ENCODE results near the gene PREX1.
A peak's percentile ranks its signal among the peaks of the same experiment; 100 is the strongest.

The PREX1 gene

DNA sequence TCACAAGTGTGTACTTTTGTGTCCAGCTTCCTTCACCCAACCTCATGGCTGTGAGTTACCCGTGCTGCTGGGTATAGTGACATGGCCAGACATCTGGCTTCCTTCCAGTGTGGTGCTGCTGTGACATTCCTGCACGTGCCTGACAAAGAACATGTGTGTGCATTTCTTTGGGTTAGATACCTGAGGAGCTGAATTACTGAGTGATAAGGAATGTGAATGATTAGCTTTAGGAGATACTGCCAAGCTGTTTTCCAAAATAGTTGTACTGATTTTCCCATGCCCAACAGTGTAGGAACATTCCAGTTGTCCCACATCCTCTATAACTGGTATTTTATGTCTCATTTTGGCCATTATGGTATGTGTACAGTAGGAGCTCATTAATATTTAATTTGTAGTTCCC lies 132.5 kb downstream of the PREX1 start:
- DNase-seq: peak; percentile 61

DNA sequence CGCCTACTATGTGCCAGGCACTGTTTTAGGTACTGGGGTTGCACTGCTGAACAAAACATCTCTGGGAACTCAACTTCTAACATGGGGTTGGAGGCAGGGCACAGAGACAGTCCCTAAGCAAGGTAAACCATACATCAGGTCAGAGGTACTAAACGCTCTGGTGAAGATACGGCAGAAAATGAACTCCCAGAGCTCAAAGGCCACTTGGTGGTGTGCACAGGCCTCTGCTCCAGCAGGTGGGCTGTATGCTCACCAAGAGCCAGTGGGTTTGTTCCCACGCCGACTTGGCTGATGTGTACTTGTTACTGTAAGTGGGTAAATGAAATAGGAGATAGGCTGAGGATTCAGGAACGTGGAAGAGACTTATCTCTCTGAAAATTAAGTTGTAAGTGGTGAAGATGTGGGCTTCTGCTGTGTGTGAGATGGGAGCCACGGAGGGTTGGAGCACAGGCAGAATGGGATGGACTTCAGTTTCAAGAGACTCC lies 133.4 kb downstream of the PREX1 start:
- no peak for DNase-seq

DNA sequence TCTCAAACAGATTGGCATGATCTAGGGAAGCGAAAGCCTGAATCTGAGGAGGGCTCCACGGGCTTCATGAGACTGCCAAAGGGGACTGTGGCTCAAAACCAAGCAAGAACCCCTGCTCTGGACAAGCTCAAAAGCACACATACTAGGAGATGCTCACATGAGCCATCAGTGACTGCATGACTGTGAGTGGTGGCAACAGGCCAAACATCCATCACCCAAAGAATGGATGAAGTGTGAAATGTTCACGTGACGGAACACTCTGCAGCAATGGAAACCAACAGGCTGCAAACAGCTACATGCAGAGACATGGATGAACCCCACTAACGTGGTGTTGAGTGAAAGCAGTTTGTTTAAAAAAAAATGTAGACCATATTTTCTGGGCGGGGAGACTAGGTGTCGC lies 136.3 kb downstream of the PREX1 start:
- DNase-seq: peak; percentile 61

GRCh38 chr20:48690888-48691287 lies 136.9 kb downstream of the PREX1 start:
- DNase-seq: no peak

GRCh38 chr20:48689874-48690571 lies 137.8 kb downstream of the PREX1 start:
- DNase-seq: no peak

GRCh38 chr20:48689388-48689787 lies 138.4 kb downstream of the PREX1 start:
- no peak for DNase-seq

DNA sequence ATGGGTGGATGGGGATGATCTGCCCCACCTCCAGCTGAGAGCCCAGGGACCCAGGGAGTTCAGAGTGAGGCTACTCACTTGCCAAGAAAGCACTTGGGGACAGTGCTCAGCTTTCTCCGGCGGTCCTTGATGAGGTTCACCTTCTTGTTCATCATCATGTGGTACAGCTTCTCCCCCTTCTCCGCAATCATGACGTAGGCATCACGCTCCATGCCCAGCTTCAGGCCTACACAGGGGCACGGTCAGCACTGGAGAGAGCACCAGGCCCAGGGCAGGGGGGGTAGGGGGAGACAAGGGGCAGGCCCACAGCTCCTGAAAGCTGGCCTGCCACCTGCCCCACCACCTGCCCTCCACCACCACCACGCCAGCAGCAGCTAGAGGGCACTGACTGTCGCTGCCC lies 139.2 kb downstream of the PREX1 start:
- no peak for DNase-seq

DNA sequence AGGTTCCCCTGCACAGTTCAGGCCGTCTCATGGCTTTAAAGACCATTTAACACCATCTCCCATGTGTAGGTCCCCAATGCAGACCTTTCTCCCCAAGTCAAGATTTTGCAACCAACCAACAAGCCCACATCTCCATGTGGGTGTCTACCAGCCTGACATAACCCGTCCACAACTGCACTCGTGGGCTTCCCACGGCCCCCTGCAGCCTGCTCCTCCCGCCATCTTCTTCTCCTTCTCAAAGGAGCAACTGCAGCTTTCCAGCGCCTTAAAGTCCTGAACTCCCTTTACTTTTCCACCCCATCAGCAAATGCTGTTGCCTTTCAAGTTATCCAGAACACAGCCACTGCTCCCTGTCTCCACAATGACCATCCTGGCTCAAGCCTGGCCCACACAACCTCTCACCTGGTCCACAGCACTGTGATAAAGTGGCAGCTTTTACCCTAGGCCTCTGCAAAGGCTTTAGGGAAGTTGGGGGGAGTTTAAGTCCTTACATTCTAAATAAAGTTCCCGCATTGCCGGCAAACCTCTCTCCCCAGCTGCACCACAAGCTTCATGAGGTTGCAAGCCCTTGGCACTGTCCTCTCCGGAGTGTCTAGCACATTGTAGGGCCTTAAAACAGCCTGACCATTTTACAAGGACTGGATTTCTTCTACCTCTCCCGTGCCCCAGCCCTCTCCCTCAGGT lies 140.5 kb downstream of the PREX1 start:
- DNase-seq: no peak

DNA sequence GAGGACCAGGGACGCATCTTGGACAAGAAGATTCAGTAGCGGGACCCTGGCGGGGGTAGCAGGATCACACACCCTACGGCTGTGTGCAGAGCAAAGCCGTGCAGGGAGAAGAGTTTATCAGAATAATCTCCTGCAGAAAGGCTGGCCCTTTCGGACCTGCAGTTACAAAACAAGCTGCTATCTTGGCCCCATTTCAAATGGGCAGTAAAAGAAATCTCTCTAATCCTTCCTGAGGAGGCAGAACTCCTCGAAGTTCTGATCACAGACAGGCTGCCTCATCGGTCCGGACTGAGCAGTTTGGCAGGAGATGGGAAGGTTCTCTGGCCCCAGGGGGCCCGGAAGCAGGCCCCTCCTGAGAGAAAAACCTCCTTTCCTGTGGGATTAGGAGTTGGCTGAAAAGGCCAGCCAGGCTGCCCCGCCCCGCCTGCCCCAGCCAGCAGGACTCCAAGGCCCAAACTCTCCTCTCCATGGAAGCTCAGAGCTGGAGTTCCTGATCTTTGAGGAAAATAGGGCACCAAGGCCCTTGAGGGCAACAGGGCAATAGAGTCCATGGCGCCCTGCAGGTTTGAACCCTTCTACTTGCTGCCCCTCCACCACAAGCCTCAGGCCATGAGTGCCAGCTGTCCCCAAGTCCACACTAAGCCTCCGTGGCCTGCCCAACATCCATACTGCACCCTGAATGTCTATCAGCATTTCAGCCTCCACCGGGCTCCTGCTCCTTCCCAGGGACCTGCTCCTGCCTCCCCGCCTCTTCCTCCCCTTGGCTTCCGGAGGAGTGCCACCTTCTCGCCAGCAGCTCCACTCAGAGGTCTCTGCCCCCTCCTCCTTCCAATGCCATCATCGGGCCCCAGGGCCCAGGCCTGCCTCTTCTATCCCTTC lies 141.3 kb downstream of the PREX1 start:
- DNase-seq: no peak

GRCh38 chr20:48685300-48685699 lies 142.5 kb downstream of the PREX1 start:
- no peak for DNase-seq

DNA sequence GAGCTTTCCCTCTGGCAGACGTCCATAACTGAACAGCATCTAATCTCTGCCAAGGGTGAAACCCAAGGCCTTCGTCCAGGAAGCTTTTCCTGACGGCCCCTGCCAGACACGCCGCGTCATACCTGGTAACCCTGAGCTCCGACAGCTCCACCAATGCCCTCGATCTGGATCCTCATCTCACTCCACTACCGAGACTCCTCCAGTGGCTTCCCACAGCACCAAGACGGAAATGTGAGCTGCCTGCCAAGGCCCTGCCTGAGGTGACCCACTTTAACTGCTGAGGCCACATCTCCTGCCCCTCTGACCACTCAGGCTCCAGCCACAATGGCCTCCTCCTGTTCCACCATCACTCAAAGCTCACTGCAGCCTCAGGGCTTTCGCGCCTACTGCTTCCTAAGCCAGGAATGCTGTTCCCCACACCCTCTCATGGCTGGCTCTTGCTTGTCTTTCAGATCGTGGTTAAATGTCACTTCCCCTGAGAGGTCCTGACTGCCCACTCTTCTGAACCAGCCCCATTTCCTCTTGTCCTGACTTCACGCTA lies 143.2 kb downstream of the PREX1 start:
- DNase-seq: peak; percentile 43

DNA sequence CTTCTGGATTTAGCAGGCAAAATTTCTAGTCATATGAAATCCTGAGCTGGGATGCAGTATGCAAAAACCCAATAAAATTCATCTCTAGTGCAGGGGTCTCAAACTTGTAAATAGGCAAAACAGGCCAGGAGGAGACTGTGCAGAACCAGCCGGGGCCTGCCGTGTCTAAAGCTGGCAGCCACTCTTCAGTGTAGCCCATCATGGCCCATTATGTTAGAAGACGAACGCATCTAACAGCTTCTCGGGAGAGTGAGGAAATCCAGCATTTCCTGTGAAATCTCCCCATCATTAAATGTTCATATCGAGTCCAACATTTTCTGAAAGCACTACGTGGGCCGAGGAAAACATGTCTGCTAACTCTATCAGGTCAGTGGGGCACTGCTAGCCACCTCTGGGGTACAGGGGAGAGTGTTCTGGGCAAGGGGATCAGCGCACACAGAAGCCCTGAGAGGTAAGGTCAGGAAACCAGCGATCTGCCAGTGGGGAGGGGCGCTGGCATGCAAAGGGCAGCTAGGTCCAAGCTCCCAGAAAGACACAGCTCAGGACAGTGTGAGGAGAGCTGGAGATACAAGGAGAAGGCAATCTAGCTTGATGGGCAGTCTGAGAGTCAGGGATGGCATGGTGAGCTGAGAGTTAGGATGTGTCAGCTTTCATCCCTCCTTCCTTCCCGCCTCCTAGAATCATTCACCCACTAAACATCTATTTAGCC lies 144.2 kb downstream of the PREX1 start:
- DNase-seq: no peak

DNA sequence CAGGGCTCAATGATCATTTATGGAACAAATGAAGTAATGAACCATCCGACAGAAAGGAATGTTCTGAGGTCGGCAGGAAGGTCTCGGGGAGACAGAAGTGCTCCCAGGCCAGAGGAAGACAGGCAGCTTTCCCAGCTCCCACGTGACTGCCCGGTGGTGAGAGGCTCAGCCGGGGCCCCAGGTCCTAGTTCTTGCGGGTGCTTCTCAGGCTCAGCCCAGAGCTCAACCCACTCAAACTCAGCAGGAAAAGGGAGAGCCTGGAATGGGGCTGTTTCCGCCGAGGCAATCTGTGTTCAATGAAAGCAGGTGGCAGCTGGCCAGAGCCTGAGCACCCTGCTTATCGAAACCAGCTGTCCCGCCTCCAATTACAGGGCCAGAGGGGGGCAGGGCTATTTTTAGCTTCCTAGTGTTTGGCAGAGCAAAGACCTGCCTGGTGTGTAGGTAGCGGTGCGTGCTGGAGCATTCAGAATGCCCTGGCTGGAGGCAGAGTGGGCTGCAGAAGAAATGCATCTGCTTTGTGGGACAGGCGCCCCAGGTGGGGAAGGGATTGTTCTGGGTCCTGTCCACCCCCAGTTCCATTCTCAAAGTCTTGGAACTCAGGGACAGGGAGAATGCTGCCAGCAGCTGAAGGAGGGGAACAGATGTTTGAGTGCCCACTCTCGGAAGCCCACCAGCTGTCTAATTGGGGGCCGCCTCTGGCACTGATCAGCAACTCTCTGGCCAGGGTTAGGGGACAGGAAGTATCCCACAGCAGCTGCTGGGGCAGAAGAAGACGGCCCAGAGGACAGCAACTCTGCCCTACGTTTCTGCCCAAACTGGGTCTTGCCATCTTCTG lies 145.1 kb downstream of the PREX1 start:
- peak; percentile 98 for DNase-seq

- DNase-seq: no peak
These were observed 145.8 kb downstream of the PREX1 start for GRCh38 chr20:48681873-48682426.

- DNase-seq: no peak
These were observed 146.5 kb downstream of the PREX1 start for GRCh38 chr20:48681201-48681872.

- DNase-seq: no peak
These were observed 147.1 kb downstream of the PREX1 start for GRCh38 chr20:48680650-48681049.

GRCh38 chr20:48679599-48679998 lies 148.2 kb downstream of the PREX1 start:
- DNase-seq: no peak

- no peak for DNase-seq
These were observed 148.8 kb downstream of the PREX1 start for GRCh38 chr20:48679011-48679410.

DNA sequence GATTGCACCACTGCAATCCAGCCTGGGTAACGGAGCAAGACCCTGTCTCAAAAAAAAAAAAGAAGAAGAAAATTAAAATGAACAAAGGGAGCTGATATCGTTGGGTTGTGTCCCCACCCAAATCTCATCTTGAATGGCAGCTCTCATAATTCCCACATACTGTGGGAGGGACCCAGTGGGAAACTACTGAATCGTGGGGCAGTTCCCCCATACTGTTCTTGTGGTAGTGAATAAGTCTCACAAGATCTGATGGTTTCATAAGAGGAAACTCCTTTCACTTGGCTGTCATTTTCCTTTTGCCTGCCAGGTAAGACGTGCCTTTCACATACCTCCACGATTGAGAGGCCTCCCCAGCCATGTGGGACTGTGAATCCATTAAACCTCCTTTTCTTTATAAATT lies 149.4 kb downstream of the PREX1 start:
- DNase-seq: no peak

- DNase-seq: no peak
These were observed 150.9 kb downstream of the PREX1 start for GRCh38 chr20:48676795-48677460.

Data from fibroblast of skin of right biceps (primary cell).